Measurements from ENCODE around the gene STAMBP.

STAMBP gene

DNA sequence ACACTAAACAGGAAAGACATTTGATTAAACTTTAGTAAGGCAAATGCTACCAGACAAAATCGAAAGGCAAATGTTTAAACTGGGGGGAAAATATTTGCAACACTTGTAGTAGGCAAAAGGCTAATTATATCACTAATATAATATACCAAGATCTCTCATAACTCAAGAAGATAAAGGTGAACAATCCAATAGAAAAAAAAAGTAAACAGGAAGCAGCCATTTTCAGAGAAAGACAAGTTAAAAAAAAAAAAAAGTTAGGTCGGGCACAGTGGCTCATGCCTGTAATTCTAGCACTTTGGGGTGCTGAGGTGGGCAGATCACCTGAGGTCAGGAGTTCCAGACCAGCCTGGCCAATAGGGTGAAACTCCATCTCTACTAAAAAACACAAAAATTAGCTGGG, 59.6 kb downstream of the STAMBP start:
- Mint-ChIP-seq H3K27me3 (ENCODE audit: low read depth, poor library complexity) (peaks cover 26% of the 10 kb centered on the region), H3K27ac (no peak overlapping the region), H3K4me1 (no peaks in the 10 kb centered on the region), H3K36me3 (ENCODE audit: low read depth) (no peaks in the 10 kb centered on the region), H3K9me3 (no peaks in the 10 kb centered on the region), H3K4me3 (no peak overlapping the region)
- TF ChIP-seq, protein P1, sequence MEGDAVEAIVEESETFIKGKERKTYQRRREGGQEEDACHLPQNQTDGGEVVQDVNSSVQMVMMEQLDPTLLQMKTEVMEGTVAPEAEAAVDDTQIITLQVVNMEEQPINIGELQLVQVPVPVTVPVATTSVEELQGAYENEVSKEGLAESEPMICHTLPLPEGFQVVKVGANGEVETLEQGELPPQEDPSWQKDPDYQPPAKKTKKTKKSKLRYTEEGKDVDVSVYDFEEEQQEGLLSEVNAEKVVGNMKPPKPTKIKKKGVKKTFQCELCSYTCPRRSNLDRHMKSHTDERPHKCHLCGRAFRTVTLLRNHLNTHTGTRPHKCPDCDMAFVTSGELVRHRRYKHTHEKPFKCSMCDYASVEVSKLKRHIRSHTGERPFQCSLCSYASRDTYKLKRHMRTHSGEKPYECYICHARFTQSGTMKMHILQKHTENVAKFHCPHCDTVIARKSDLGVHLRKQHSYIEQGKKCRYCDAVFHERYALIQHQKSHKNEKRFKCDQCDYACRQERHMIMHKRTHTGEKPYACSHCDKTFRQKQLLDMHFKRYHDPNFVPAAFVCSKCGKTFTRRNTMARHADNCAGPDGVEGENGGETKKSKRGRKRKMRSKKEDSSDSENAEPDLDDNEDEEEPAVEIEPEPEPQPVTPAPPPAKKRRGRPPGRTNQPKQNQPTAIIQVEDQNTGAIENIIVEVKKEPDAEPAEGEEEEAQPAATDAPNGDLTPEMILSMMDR (IDR thresholded peaks at IDR 0.05) = no peak
- no peak for DNase-seq

DNA sequence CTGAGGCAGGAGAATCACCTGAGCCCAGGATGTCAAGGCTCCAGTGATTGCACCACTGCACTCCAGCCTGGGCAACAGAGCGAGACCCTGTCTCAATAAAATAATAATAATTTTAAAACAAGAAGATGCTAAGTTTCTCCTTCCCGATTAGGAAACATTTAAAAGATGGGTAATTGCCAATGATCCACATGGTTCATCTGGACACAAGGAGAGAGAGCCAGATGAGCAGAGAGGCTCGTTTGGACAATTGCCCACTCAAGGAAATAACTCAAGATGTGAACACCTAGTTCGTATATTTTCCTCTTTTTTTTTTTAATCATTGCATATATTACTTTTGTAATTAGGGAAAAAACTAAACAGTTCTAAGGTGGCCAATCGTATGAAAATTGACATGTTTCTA, 60.4 kb downstream of the STAMBP start:
- TF ChIP-seq, protein P1 (IDR thresholded peaks at IDR 0.05) = no peak
- Mint-ChIP-seq H3K4me1 (no peaks in the 10 kb centered on the region), H3K9me3 (no peaks in the 10 kb centered on the region), H3K27ac (no peak overlapping the region), H3K4me3 (no peak overlapping the region), H3K36me3 (ENCODE audit: low read depth) (no peaks in the 10 kb centered on the region), H3K27me3 (ENCODE audit: low read depth, poor library complexity) (peaks cover 26% of the 10 kb centered on the region)
- no peak for DNase-seq

DNA sequence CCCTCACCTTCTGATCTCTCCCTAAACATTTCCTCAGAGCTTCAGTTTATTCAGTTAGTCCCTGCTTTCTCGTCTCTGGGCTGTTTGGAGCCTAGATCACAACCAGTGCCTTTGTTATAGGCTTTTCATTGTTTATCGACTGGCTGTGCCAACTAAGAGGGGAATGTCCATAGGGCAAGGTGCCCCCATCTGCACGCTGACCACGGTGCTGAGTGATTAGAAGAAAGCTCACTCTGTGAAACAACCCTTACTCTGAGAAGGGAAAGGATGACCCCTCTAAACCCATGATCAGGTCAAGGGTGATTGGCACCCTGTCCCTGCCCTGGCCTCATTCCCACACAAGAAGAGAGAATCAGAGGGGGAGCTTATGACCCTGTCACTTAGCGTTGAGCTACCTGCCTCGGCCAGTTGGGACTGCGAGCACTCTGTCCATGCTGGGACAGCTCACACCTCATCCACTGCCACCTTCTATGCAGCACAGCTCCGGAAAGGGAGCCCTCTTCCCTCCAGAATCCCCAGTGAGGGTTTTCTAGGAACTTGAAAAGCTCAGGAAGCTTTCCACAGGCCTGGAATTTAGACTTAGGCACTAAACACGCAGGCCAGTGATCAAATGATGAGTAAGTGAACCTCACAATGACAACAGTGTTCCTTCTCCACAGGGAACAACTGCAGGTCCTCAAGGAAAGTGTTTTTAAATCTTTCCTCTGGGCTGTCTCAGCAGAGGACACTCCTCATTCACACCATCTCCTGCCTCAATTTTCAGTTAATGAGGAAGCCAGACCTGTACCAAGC, 61.7 kb downstream of the STAMBP start:
- TF ChIP-seq, protein P1 (IDR thresholded peaks at IDR 0.05) = no peak
- no peaks in the 10 kb centered on the region for H3K9me3 Mint-ChIP-seq
- DNase-seq = no peak
- H3K36me3 Mint-ChIP-seq (ENCODE audit: low read depth) = no peaks in the 10 kb centered on the region
- H3K27ac Mint-ChIP-seq = no peak overlapping the region
- no peaks in the 10 kb centered on the region for H3K4me1 Mint-ChIP-seq
- no peak overlapping the region for H3K4me3 Mint-ChIP-seq
- peaks cover 23% of the 10 kb centered on the region for H3K27me3 Mint-ChIP-seq (ENCODE audit: low read depth, poor library complexity)

DNA sequence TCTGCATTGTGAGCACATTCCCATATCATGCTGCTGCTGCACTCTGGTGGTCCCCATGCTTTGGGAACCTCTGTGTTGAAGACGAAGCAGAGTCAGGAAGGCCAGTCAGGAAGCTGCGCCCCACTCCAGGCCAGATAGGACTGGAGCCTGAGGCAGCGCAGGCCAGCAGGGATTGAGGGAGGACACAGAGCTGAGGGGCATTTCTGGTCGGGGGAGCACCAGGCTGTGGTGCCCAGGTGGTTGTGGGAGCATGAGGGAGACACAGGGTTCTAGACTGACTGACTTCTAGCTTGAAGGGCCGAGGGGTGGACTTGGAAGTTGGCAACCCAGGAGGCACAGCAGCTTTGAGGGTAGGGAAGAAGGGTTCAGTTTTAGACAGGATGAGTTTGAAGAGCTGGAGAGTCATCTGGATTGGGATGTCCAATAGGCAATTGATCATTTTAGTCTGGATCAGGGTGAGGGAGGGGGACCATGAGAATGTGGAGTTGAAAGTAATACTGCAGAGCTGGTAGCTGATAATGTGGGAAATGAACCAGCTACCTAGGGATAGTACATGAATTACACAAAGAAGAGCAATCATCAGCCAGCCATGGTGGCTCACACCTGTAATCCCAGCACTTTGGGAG, 62.6 kb downstream of the STAMBP start:
- TF ChIP-seq, protein P1 (IDR thresholded peaks at IDR 0.05) = no peak
- no peaks in the 10 kb centered on the region for H3K36me3 Mint-ChIP-seq (ENCODE audit: low read depth)
- H3K27me3 Mint-ChIP-seq (ENCODE audit: low read depth, poor library complexity) = peaks cover 18% of the 10 kb centered on the region
- no peak overlapping the region for H3K4me3 Mint-ChIP-seq
- H3K4me1 Mint-ChIP-seq = peaks cover 3% of the 10 kb centered on the region
- H3K9me3 Mint-ChIP-seq = no peaks in the 10 kb centered on the region
- H3K27ac Mint-ChIP-seq = no peak overlapping the region
- no peak for DNase-seq

DNA sequence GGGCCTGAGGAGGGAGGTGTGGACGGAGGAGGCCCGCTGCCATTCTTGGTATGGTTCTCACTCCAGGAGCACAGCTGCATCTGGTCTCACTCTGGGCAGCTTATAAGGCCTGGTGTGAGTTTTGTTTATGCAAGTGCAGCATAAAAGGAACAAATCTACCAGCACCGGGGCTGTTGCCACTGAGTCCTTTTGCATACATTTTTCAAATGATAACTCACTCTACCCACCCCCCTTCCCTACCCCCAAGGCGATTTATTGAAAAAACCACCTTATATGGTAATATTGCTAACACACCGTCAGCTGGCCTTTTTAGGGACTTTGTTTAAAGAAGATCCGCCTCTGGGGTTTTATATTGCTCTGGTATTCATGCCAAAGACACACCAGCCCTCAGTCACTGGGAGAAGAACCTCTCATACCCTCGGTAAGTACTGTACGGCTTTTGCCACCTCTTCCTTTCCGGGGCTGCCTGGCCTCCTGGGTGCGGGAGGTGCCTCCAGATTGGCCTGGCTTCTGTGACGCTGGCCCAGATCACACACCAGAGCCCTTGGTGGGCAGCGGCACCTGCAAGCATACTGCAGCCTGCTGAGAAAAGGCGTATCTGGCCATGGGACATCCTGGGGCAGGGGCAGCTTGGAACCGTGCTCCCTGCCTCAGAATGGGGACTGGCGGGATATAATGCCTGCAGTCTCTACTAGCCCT, 64.0 kb downstream of the STAMBP start, which contains the start of gene ACTG2:
ACTG2 (plus strand) TSS at position 378 of the 699 bp plus-strand sequence. CDS start 8,304 bp downstream, outside the sequence.
- Mint-ChIP-seq H3K4me3 (no peak within 1 kb of the TSS), H3K27me3 (ENCODE audit: low read depth, poor library complexity) (peaks cover 18% of the 10 kb centered on the region), H3K36me3 (ENCODE audit: low read depth) (no peaks in the 10 kb centered on the region), H3K4me1 (peaks cover 5% of the 10 kb centered on the region), H3K27ac (no peak within 1 kb of the TSS), H3K9me3 (no peaks in the 10 kb centered on the region)
- TF ChIP-seq, protein P1 (IDR thresholded peaks at IDR 0.05) = no peak
- no peak for DNase-seq

Measured in nephron progenitor cell (in vitro differentiated cells).